Astrocyte of the hippocampus (primary cell): ENCODE results near the gene AGPS.
"Not testable (repeated sequence)": the region's sequence is repeated elsewhere in the genome, so short reads cannot be mapped to it uniquely, and the experiment has no call there.

Experiments
- DNase-seq: peaks from one replicate; pipeline ENCODE4 v3.0.0; 2011; ENCODE audit warnings: low read depth, low spot score

Gene AGPS

DNA sequence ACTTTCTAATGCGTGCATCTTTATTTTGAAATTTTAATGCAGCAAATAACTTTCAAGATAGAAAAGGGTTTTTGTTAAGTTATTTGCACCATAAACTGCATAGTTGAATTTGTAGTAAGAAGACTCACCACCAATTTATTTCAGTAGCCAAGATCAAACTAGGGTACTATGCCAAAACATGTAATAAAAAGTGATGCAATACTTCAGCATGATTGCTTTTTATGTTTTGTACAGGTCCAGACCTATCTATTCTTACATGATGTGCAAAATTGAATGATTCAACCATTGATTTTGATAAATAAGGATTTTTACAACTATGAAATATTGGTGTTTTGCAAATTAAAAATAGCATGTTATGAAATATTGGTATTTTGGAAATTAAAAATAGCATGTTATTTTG is 26.7 kb downstream of the AGPS start:
- DNase-seq, result no peak

DNA sequence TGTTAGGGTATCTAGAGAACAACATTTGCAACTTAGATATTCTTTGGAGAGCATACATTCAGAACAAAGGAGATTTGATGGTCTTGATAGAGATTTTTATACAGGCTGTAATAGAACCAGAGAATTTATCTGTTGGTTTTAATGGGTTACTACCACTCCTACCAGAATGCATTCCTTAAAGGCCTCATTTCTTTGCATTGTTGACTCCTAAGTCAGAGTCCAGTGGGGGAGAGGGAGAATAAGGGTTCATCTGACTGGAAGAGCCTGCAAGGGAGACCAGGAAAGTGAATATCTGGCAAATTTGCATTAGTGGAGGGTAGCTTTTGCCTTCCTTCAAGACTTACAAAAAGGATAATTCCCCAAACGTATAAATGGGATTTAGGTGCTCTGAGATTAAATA is 29.7 kb downstream of the AGPS start:
- peak; percentile 38 for DNase-seq

DNA sequence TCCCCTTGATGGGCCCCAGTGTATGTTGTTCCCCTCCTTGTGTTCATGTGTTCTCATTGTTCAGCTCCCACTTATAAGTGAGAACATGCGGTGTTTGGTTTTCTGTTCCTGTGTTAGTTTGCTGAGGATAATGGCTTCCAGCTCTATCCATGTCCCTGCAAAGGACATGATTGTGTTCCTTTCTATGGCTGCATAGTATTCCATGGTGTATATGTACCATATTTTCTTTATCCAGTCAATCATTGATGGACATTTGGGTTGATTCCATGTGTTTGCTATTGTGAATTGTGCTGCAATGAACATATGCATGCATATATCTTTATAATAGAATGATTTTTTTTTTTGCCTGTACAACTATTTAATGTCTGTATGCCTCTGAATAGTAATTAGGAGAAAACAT is 31.5 kb downstream of the AGPS start:
- DNase-seq, result not testable (repeated sequence)

DNA sequence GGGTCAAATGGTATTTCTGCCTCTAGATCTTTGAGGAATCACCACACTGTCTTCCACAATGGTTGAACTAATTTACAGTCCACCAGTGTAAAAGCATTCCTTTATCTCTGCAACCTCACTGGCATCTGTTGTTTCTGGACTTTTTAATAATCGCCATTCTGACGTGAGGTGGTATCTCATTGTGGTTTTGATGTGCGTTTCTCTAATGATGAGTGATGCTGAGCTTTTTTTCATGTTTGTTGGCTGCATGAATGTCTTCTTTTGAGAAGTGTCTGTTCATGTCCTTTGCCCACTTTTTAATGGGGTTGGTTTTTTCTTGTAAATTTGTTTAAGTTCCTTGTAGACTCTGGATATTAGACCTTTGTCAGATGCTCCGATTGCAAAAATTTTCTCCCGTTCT is 32.0 kb downstream of the AGPS start:
- DNase-seq, result not testable (repeated sequence)

DNA sequence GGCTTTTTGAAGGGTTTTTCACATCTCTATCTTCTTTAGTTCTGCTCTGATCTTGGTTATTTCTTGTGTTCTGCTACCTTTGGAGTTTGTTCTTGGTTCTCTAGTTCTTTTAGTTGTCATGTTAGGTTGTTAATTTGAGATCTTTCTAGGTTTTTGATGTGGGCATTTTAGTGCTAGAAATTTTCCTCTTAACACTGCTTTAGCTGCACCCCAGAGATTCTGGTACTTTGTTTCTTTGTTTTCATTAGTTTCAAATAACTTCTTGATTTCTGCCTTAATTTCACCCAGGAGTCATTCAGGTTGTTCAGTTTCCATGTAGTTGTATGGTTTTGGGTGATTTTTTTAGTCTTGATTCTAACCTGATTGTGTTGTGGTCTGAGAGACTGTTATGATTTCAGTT is 34.7 kb downstream of the AGPS start:
- no peak for DNase-seq

DNA sequence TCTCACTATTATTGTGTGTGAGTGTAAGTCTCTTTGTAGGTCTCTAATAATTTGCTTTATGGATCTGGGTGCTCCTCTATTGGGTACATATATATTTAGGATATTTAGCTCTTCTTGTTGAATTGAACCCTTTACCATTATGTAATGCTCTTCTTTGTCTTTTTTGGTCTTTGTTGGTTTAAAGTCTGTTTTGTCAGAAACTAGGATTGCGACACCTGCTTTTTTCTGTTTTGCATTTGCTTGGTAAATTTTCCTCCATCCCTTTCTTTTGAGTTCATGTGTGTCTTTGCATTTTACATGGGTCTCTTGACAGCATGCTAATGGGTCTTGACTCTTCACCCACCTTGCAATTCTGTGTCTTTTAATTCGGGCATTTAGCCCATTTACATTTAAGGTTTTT is 35.4 kb downstream of the AGPS start:
- not testable (repeated sequence) for DNase-seq

DNA sequence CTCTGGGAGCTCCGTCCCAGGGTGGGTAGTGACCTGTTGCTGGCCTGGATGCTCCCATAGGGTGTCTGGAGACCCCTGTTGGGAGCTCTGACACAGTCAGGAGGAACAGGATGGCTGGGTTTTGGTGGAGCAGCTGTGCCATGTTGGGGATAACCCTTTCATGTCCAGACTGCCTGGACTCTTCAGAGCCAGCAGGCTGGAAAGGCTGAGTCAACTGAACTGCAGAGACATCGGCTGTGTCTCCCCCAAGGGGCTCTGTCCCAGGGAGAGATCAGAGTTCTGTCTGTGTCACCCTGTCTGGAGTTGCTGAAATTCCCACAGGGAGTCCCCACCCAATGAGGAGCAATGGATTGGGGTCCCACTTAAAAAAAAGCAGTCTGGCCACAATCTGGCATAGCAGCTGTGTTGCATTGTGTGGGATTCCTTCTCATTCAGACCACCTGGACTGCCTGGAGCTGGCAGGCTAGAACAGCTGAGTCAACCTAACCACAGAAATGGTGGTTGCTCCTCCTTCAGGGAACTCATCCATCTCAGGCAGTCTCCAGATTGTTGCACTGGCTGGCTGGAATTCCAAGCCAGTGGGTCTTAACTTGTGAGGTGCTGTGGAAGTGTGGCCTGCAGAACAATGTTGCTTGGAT is 37.2 kb downstream of the AGPS start:
- peak; percentile 97 for DNase-seq

DNA sequence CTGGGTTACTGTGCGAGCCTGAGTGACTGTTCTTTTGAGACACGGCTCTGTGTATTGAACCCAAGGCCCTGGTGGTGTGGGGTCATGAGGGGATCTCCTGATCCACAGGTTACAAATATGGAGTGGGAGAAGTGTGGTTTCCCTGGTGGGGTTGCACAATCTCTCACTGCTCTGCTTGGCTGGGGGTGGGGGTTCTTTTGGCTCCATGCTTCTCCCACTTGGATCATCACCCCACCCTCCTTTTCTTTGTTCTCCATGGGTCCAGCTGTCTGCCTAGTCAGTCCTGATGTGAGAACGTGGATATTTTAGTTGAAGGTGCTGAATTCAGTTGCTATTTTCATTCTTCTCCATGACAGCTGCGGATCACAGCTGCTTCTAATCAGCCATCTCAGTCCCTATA is 37.8 kb downstream of the AGPS start:
- no peak for DNase-seq

DNA sequence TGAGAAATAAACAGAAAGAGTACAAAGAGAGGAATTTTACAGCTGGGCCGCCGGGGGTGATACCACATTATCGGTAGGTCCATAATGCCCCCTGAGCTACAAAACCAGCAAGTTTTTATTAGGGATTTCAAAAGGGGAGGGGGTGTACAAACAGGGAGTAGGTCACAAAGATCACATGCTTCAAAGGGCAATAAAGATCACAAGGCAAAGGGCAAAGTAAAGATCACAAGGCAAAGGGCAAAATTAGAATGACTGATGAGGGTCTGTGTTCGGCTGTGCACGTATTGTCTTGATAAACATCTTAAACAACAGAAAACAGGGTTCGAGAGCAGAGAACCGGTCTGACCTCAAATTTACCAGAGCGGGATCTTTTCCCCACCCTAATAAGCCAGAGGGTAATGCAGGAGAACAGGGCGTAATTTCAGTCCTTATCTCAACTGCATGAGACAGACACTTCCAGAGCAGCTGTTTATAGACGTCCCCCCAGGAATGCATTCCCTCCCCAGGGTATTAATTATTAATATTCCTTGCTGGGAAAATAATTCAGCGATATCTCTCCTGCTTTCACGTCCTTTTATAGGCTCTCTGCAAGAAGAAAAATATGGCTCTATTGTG is 38.6 kb downstream of the AGPS start:
- DNase-seq, result not testable (repeated sequence)

DNA sequence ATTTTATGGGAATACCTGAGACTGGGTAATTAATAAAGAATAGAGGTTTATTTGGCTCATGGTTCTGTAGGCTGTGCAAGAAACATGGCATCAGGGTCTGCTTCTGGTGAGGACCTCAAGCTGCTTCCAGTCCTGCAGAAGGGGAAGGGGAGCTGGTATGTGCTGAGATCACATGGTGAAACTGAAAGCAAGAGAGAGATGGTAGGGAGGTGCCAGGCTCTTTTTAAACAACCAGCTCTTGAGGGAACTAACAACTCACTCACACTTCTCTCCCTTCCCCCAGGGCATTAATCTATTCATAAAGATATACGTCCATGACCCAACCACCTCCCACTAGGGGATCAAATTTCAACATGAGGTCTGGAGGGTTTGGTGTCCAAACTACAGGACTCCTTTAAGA is 40.1 kb downstream of the AGPS start:
- DNase-seq, result no peak

DNA sequence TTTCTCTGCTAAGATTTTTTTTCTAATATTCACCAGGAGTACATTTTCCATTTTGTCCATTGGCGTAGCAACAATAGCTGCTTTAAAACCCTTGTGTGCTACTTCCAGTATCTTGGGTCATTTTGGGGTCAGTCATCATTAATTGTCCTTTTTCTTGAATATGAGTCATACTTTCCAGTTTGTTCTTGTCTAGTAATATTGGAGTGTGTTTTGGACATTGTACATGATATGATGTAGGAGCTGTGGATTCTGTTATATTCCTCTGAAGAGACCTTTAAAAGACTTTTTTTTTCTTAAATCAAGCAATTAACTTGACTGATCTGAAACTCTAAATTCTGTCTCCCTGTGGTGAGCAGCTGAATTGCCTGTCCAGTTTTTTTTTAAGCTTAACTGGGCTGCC is 40.8 kb downstream of the AGPS start:
- DNase-seq, result no peak

DNA sequence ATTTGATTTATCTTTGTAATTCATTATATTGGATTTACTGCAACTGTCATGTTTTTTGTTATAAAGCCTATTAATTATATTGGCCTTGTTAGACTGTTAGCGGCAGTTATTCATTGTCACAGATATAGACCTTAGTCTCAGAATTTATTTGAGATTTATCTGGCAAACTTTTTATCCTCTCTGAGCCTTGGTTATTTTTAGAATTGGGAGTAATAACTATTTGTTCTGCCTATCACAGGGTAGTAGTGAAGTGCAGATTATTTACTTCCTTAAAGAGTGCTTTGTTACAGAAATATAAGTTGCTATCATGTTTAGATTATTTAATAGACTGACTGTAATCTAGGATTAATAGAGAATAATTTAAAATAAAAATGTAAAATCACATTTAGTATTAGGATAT is 41.9 kb downstream of the AGPS start:
- DNase-seq, result no peak

DNA sequence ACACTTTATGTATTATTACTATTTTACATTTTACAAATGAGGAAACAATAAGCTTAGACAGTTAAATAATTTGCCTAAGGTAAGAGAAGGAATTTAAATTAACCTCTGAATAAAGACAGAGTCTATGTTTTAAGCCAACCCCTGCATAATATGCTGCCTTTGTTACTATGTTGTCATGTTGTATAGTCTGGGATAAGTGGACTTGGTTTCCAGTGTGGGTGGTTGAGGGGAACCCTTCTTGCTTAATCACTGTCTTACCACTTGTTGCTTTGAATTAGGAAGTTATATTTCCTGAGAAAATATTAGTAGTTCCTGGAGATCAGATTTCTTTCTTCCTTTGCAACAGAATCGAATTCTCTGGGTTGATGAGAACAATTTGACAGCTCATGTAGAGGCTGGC is 52.6 kb downstream of the AGPS start:
- no peak for DNase-seq

DNA sequence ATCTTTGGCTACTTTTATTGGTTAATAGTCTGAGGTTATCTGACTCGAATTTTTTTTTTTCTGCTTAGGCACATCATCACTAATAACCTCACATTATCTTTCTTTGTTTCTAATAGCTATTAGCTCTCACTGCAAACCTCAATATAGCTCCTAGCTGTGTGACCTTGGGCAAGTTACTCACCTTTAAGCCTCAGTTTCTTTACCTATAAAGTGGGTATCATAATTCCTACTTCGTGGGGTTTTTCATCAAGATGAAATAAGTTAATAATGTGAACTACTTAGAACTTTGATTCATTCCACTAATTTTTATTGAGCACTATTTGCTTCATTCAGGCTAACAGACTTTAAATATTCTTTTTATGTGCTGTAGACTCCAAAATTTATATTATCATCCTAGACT is 55.5 kb downstream of the AGPS start:
- DNase-seq, result no peak

DNA sequence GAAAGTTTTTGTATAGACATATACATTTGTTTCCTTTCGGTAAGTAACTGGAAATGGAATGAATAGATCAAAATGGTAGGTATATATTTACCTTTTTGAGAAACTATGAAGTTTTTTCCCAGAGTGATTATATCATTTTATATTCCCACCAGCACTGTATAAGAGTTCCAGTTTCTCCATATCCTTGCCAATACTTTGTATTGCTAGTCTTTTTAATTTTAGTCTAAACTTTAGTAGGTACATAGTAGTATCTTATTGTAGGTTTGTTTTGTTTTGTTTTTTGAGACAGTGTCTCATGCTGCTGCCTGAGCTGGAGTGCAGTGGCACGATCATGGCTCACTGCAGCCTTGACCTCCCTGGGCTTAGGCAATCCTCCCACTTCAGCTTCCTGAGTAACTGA is 56.6 kb downstream of the AGPS start:
- DNase-seq, result no peak

DNA sequence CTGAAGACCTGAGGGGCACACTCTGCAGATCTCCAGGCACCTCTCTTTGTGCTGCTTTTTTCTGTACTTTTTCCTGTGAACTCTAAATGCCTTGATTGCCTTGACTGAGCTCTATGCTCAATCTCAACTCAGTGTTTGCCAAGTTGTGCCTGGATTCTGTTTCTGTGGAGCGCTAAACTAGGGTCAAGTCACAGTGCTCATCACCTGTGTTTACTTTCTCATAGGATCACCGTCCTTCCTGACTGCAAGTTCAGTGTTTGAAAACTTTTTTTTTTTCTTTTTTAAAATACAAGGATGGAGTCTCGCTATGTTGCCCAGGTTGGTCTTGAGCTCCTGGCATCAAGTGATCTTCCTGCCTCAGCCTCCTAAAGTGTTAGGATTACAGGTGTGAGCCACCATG is 62.6 kb downstream of the AGPS start:
- no peak for DNase-seq

DNA sequence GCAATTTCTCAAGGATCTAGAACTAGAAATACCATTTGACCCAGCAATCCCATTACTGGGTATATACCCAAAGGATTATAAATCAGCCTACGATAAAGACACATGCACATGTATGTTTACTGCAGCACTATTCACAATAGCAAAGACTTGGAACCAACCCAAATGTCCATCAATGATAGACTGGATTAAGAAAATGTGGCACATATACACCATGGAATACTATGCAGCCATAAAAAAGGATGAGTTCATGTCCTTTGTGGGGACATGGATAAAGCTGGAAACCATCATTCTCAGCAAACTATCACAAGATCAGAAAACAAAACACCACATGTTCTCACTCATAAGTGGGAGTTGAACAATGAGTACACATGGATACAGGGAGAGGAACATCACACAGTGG is 67.2 kb downstream of the AGPS start:
- not testable (repeated sequence) for DNase-seq

DNA sequence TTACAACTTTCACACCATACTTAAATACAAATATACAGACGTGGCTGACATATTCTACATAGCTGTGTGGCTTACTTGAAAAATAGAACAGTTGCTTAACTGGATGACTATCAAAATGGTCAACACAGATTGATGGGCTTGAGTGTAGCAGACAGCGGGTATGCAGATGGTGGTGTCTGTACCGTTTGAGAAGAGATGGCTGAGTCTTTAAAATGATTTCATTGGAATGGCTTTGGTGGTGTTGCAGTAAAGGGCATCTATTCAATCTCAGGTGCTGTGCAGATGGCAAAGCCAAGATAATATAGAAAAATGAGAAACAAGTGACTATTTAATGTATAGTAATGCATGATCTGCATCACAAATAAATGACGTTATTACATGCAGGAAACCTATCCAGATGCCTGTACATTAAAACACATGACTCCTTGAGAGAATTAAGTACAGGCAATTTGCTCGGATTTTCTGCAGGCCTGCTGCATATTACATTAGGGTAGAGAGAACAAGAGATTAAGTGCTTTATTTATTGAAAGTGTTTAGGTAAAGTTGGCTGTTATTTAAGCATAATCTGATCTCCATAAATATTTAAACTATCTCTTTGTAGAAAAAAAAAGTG is 68.5 kb downstream of the AGPS start:
- DNase-seq, result no peak

DNA sequence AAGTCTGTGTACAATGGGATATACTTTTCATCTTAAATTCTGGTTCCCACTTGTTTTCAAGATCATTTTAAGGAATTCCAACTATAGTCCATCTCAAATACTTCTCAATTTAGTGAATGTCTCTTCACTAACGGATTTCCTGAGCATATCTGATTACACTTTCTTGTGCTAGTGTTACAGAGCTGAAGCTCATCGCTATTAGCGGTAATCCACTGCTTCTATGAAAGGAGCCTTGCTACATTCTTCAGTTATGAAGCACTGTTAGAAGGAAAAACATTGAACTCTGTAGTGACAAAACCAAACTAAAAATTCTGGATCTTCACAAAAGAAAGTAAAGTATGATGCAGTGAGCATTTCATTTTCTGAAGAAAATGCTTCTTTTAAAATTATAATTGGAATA is 72.0 kb downstream of the AGPS start:
- peak; percentile 39 for DNase-seq

DNA sequence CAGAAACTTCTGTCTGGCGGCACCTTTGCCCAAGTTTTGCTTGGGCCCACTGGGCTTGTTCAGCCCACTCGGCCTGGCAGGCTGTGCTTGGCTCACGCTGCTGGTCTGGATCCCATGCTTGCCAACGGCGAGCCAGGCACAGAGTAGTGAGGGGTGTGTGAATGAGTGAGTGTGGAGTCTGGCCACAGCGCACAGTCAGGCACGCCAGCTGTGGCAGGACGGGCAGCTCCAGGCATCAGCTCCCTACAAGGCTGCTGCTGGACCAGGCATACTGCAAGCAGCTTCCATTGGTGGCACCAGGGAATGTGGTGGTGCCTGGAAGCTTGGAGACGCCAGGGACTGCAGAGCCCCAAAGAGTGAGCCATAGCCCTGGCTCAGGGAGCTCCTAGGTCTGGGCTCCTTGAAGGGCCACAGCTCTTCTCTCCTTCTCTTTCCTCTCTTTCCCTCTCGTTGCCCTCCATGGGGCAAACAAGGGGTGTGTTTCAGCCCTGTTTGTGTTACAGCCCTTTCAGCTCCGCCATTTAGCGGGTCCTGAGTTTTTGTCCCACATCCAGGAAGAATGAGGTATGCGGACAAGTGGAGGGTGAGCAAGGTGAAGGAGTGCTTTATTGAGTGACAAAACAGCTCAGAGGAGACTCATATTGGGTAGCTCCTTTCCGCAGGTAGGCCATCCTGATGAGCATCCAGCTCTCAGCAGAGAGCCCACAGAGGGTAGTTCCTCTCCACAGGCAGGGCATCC is 73.0 kb downstream of the AGPS start:
- DNase-seq, result no peak

DNA sequence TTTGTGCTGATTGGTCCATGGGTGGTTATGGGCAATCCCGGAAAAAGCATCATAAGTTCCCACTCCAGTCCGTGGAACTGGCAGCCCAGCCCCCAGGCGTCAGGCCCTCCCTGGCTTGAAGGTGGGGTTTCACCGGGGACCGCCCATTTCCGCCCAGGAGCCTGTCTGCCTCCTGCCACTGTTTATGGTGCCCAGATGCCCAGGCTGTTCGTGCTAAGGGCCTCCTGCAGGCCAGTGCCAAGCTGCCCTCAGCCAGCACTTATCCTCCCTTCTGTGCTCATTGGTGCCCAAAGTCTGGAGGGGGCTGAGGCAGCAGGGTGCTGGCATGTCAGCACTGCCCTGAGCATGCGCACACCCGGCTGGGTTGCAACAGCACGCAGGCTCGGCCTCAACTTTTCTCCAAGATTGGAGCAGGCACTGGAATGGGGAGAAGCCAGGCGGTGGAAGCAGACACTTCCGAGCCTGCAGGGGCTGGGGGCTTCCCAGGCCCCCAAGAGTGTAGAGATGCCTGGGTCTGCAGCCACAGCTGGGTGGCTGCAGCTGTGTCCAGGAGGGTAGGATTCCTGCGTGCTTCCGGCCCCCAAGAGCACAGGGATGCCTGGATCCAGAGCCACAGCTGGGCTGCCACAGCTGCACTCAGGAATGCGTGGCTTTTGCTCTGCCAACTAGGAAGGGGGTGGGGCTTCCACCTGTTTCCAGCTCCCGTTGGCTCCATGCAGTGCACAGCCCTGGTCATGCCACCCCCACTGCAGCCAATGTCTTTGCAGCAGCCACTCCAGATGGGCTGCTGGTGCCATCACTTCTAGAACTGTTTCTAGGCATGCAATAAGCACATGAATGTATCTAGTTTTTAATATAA is 74.0 kb downstream of the AGPS start:
- no peak for DNase-seq

DNA sequence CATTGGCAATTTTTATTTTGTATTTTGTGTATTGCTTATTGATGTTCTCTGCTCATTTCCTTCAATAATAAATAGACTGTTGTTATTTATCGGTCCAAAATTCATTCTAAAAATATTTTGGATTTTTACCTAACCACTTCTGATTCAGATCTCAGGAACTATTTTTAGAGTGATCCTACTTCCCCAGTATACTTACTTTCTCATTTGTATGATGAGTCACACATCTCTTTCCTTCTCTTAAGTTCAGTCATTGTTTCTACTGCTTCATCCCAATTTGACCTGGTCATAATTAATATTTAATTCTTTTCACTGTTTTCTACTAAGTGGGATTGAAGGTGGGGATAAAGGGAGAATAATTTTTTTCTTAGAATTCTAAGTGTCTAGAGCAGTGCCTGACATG is 75.1 kb downstream of the AGPS start:
- peak; percentile 40 for DNase-seq
